Right forelimb (tissue), 1 donor: ENCODE results near the gene ADRM1.

Source experiments
- DNase-seq: peaks from one replicate; pipeline ENCODE4 v3.0.0-alpha.2; 2018

Gene ADRM1

GRCh38 chr20:62342910-62343309 lies 40.1 kb downstream of the ADRM1 start:
- no peak for DNase-seq

- no peak for DNase-seq
Measured at GRCh38 chr20:62344092-62344491, 41.3 kb downstream of the ADRM1 start.

GRCh38 chr20:62344782-62345181 lies 42.0 kb downstream of the ADRM1 start:
- DNase-seq: no peak

GRCh38 chr20:62345681-62346370 lies 43.0 kb downstream of the ADRM1 start:
- DNase-seq: no peak

DNA sequence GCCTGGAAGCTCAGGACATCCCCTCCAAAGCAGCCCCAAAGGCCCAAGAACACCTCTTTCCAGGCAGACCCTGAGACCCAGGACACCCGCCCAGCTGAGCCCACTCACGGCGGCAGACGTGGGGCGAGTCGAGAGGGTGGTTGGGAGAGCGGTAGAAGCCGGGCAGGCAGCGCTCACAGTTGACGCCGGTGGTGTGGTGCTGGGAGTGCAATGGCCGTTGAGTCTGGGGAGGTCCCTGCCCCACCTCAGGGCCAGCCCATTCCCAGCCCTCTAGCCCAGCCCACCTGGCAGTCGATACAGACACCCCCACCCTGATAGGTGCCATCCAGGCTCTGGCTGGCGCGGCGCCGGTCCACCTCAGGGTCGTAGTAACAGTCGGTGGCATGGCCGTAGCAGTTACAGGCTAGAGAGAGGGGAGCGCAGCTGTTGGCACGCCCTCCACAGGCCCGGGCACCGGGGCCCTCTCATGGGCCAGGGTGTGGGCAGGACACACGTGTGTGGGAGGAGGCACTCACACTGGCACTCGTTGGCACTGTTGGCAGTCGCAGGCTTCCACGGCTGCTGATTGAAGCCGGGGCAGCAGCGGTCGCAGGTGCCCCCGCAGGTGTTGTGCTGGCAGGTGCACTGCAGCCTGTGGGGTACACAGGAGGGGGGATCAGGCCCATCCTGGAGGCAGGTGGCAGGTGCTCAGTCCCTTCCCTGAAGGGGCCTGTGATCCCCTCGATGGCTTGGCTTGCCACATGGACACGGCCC lies 43.8 kb downstream of the ADRM1 start:
- no peak for DNase-seq

- DNase-seq: no peak
Measured at GRCh38 chr20:62347151-62347404, 44.3 kb downstream of the ADRM1 start.

GRCh38 chr20:62347445-62347844 lies 44.6 kb downstream of the ADRM1 start:
- DNase-seq: no peak

GRCh38 chr20:62348604-62349003 lies 45.8 kb downstream of the ADRM1 start:
- no peak for DNase-seq

DNA sequence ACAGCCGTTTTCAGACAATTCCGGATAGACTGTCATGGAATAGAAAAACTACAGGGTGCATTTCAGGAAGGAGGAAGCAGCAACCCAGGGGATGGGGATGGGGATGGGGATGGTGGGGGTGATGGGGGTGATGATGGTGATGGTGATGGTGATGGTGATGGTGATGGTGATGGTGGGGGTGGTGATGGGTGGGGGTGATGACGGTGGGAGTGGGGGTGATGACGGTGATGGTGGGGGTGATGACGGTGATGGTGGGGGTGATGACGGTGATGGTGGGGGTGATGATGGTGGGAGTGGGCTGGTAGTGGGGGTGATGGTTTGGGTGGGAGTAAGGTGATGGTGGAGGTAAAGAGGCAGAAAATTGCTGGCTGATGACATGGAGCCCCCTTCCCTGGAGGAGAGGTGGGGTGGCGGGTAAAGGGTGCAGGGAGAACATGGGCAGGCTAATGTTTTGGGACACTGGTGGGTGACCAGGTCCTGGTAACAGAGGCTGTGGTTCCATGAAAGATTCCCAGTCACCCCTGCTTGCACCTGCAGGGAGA lies 46.8 kb downstream of the ADRM1 start:
- DNase-seq: no peak

- no peak for DNase-seq
Measured at GRCh38 chr20:62350098-62350628, 47.4 kb downstream of the ADRM1 start.

- no peak for DNase-seq
Measured at GRCh38 chr20:62350629-62351422, 48.0 kb downstream of the ADRM1 start.

- DNase-seq: no peak
Measured at GRCh38 chr20:62351469-62352401, 48.9 kb downstream of the ADRM1 start.

GRCh38 chr20:62352402-62353288 lies 49.8 kb downstream of the ADRM1 start:
- no peak for DNase-seq

DNA sequence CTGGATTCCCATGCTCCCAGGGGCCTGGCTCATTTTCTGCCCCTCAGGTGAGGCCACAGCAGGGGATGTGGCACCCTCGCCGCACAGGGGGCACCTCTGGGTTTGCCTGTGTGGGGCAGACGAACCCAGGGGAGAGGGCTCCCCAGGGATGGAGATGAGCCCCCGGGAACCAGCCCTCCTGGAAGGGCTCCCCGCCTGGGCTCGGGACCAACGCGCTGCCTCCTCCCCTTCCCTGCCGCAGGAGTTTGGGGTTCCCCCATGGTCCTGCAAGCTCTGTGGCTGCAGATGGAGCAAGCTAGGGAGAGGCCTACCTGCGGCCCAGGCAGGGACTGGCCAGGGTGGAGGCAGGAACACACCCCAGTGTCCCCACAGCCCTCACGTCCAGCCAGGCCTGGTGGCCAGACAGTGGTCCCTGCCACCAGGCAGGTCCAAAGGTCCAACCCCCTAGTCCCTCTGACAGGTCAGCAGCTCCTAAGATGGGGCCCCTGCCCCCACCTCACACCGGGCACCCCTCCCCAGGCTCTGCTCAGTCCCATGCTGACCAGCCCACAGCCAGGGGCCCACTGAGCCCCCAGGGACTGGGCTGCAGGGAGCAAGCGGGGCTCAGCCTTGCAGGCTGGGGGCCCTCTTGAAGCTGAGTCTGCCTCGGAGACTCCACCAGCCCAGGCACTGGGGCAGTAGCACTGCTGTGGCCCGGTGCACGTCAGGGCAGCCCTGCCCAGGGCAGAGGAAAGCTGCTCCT lies 50.7 kb downstream of the ADRM1 start:
- no peak for DNase-seq

- DNase-seq: no peak
Measured at GRCh38 chr20:62354031-62354808, 51.4 kb downstream of the ADRM1 start.

- DNase-seq: no peak
Measured at GRCh38 chr20:62354811-62355341, 52.1 kb downstream of the ADRM1 start.

DNA sequence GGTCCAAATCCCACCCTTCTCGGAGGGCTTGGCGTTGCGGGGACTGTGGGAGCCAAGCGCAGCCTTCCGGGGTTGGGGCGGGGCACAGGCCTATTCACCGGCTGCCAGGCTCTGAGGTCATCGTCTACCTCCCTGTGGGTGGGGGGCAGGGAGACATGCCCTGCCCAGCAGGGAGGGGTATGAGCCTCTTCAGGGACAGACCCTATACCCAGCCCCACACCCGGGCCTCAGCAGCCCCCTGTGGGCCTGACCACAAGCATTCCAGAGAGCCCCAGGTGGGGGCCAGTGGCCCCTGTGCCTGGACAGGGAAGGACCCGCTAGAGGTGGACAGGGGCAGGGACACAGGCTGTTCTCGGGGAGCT lies 52.7 kb downstream of the ADRM1 start:
- no peak for DNase-seq

GRCh38 chr20:62355878-62356588 lies 53.2 kb downstream of the ADRM1 start:
- no peak for DNase-seq
